ENCODE measurements around the gene TMEM131L.

DNA sequence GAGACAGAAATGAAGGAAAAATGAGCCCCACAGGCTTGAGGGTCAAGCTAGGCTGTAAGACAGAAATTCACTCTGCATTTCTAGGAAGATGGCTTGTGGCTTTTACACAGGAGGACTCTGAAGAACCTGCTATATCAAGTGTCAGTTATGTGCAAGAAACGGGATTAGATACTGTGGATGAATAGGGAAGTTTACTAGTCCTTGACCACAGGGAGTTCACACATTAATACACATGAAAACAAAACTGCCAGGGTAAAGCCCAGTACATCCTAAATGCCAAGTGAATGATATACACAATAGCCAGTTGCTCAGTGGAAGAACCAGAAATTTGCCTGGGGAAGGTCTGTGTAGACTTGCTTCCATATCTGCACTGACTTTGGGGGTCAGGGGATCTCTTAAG lies 53.5 kb downstream of the TMEM131L start:
- TF ChIP-seq, protein P1, sequence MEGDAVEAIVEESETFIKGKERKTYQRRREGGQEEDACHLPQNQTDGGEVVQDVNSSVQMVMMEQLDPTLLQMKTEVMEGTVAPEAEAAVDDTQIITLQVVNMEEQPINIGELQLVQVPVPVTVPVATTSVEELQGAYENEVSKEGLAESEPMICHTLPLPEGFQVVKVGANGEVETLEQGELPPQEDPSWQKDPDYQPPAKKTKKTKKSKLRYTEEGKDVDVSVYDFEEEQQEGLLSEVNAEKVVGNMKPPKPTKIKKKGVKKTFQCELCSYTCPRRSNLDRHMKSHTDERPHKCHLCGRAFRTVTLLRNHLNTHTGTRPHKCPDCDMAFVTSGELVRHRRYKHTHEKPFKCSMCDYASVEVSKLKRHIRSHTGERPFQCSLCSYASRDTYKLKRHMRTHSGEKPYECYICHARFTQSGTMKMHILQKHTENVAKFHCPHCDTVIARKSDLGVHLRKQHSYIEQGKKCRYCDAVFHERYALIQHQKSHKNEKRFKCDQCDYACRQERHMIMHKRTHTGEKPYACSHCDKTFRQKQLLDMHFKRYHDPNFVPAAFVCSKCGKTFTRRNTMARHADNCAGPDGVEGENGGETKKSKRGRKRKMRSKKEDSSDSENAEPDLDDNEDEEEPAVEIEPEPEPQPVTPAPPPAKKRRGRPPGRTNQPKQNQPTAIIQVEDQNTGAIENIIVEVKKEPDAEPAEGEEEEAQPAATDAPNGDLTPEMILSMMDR (IDR thresholded peaks at IDR 0.05 in 2 of 3, conservative IDR thresholded peaks at IDR 0.05 in 1 of 3; ENCODE audit: borderline replicate concordance in 1 of 3, insufficient read depth in 1 of 3, low read depth in 2 of 3, low read length in 2 of 3), result no peak
- TF ChIP-seq EZH2 (IDR thresholded peaks at IDR 0.05) (no peak), RAD21 (IDR thresholded peaks at IDR 0.05; ENCODE audit: low read depth) (no peak), EZH2phosphoT487 (IDR thresholded peaks at IDR 0.05; ENCODE audit: borderline replicate concordance) (no peak), FOSL1 (IDR thresholded peaks at IDR 0.05; ENCODE audit: low read depth) (no peak), POLR2A (IDR thresholded peaks at IDR 0.05; ENCODE audit: borderline replicate concordance, extremely low read depth, insufficient read depth, insufficient read length) (no peak), EGR1 (IDR thresholded peaks at IDR 0.05; ENCODE audit: low read depth) (no peak)
- TF ChIP-seq, protein P2, sequence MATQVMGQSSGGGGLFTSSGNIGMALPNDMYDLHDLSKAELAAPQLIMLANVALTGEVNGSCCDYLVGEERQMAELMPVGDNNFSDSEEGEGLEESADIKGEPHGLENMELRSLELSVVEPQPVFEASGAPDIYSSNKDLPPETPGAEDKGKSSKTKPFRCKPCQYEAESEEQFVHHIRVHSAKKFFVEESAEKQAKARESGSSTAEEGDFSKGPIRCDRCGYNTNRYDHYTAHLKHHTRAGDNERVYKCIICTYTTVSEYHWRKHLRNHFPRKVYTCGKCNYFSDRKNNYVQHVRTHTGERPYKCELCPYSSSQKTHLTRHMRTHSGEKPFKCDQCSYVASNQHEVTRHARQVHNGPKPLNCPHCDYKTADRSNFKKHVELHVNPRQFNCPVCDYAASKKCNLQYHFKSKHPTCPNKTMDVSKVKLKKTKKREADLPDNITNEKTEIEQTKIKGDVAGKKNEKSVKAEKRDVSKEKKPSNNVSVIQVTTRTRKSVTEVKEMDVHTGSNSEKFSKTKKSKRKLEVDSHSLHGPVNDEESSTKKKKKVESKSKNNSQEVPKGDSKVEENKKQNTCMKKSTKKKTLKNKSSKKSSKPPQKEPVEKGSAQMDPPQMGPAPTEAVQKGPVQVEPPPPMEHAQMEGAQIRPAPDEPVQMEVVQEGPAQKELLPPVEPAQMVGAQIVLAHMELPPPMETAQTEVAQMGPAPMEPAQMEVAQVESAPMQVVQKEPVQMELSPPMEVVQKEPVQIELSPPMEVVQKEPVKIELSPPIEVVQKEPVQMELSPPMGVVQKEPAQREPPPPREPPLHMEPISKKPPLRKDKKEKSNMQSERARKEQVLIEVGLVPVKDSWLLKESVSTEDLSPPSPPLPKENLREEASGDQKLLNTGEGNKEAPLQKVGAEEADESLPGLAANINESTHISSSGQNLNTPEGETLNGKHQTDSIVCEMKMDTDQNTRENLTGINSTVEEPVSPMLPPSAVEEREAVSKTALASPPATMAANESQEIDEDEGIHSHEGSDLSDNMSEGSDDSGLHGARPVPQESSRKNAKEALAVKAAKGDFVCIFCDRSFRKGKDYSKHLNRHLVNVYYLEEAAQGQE (IDR thresholded peaks at IDR 0.05; ENCODE audit: low read depth), result no peak
- TF ChIP-seq, protein P3, sequence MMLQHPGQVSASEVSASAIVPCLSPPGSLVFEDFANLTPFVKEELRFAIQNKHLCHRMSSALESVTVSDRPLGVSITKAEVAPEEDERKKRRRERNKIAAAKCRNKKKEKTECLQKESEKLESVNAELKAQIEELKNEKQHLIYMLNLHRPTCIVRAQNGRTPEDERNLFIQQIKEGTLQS (IDR thresholded peaks at IDR 0.05), result no peak
